NB4 (cell line): ENCODE measurements around the gene COL5A2.

Experiments used
- CTCF ChIP-seq: IDR thresholded peaks from one replicate; pipeline ENCODE4 v1.5.1; 2012; ENCODE audit warnings: low read depth, low read length
- POLR2A ChIP-seq: IDR thresholded peaks from 2 replicates; pipeline ENCODE4 v1.6.1; 2011; ENCODE audit warnings: mild to moderate bottlenecking; ENCODE audit not compliant: insufficient read length; ENCODE audit errors: extremely low read depth

- TF ChIP-seq CTCF (no peak), POLR2A (no peak)
These were observed 34.8 kb downstream of the COL5A2 start for GRCh38 chr2:189144700-189145211.
